SK-N-SH (cell line): ENCODE results near the gene CLRN2. TPM values are rescaled to one million over a fixed set of nuclear protein-coding genes. Genes with fewer than 3 reads are reported as not detected.

ENCODE experiments used
- CTCF ChIA-PET: fragments of 300-600, 350-600 bp; formaldehyde crosslinking; extraction: SDS; loops from one replicate; lab custom pipeline; 2021; lab: Yijun Ruan, JAX
- POLR2A ChIA-PET: fragments of 350-600 bp; sonication (Branson Sonifier 250); formaldehyde crosslinking; extraction: SDS; loops from one replicate; lab custom pipeline; 2020; ENCODE audit warnings: antibody characterized with exemption, inconsistent platforms; lab: Yijun Ruan, JAX
- DNase-seq: peaks from one replicate; pipeline ENCODE4 v3.0.0; 2012
- H2AFZ ChIP-seq: fragments of 200-600 bp; sonication (generic); 2 replicates; pipeline ENCODE4 v1.8.1; 2016; ENCODE audit warnings: antibody characterized with exemption, mild to moderate bottlenecking, low read depth
- H3F3A ChIP-seq: fragments of 200-600 bp; sonication (generic); replicated peaks from 2 replicates; pipeline ENCODE3; 2016; ENCODE audit warnings: antibody characterized with exemption, mild to moderate bottlenecking; ENCODE audit not compliant: insufficient read depth
- H3K27ac ChIP-seq, 2 experiments: fragments of 200-500 bp in 1 of 2; fragments of 200-600 bp in 1 of 2; sonication (Bioruptor generic) in 1 of 2; sonication (generic), shearing (Covaris generic) in 1 of 2; 2 replicates each; pipeline versions ENCODE4 v1.5.1 to v1.6.1; 2014 to 2016; ENCODE audit warnings: low read depth in 2 of 2, inconsistent platforms in 1 of 2, low read length in 1 of 2, mild to moderate bottlenecking in 1 of 2, mixed read lengths in 1 of 2
- H3K27me3 ChIP-seq: fragments of 200-600 bp; sonication (generic), shearing (Covaris generic); 2 replicates; pipeline ENCODE4 v1.6.1; 2016; ENCODE audit warnings: mixed run types; ENCODE audit not compliant: insufficient read depth
- H3K36me3 ChIP-seq, 2 experiments: fragments of 200-500 bp in 1 of 2; fragments of 200-600 bp in 1 of 2; sonication (Bioruptor generic) in 1 of 2; sonication (generic) in 1 of 2; replicated peaks in 1 of 2; 2 replicates each; pipeline versions ENCODE3 to v1.5.1; 2014 to 2016; ENCODE audit warnings: low read length in 1 of 2, mild to moderate bottlenecking in 1 of 2; ENCODE audit not compliant: insufficient read depth in 2 of 2, control insufficient read depth in 1 of 2
- H3K4me1 ChIP-seq, 2 experiments: fragments of 200-500 bp in 1 of 2; fragments of 200-600 bp in 1 of 2; sonication (Bioruptor generic) in 1 of 2; sonication (generic), shearing (Covaris generic) in 1 of 2; 2 replicates each; pipeline versions ENCODE4 v1.5.1 to v1.6.1; 2014 to 2016; ENCODE audit warnings: low read depth in 1 of 2, low read length in 1 of 2, mixed run types in 1 of 2; ENCODE audit not compliant: insufficient read depth in 2 of 2, control insufficient read depth in 1 of 2
- H3K4me2 ChIP-seq: fragments of 200-600 bp; sonication (generic), shearing (Covaris generic); 2 replicates; pipeline ENCODE4 v1.6.1; 2017; ENCODE audit warnings: mixed run types
- H3K4me3 ChIP-seq, 2 experiments: fragments of 200-500 bp in 1 of 2; fragments of 200-600 bp in 1 of 2; sonication (Bioruptor generic) in 1 of 2; sonication (generic), shearing (Covaris generic) in 1 of 2; 2 replicates each; pipeline versions ENCODE4 v1.5.1 to v1.8.1; 2014 to 2016; ENCODE audit warnings: low read depth in 2 of 2, inconsistent platforms in 1 of 2, low read length in 1 of 2, mild to moderate bottlenecking in 1 of 2, mixed read lengths in 1 of 2, moderate library complexity in 1 of 2
- H3K79me2 ChIP-seq: fragments of 200-600 bp; sonication (generic); 2 replicates; pipeline ENCODE4 v1.8.1; 2017; ENCODE audit warnings: mild to moderate bottlenecking; ENCODE audit not compliant: insufficient read depth
- H3K9ac ChIP-seq: fragments of 200-600 bp; sonication (generic); 2 replicates; pipeline ENCODE4 v1.6.1; 2017; ENCODE audit warnings: mixed run types
- H3K9me2 ChIP-seq: fragments of 200-600 bp; sonication (generic); 2 replicates; pipeline ENCODE4 v1.6.1; 2017; ENCODE audit warnings: mixed run types
- H3K9me3 ChIP-seq: fragments of 200-600 bp; sonication (generic); 2 replicates; pipeline ENCODE4 v1.6.1; 2017; ENCODE audit warnings: mixed run types, mild to moderate bottlenecking, moderate library complexity
- H4K20me1 ChIP-seq: fragments of 200-600 bp; sonication (generic); 2 replicates; pipeline ENCODE4 v1.6.1; 2017; ENCODE audit warnings: mild to moderate bottlenecking, mixed run types; ENCODE audit not compliant: insufficient read depth
- CTCF ChIP-seq: fragments of 200-600 bp; sonication (generic); IDR thresholded peaks from 2 replicates; pipeline ENCODE4 v1.6.1; 2017; ENCODE audit warnings: antibody characterized with exemption, mild to moderate bottlenecking, moderate library complexity
- FOSL2 ChIP-seq: IDR thresholded peaks from 2 replicates; pipeline ENCODE4 v1.4.0; 2012; ENCODE audit warnings: low read depth, mild to moderate bottlenecking, moderate library complexity, borderline replicate concordance
- IRF3 ChIP-seq: fragments of 150-350 bp; IDR thresholded peaks from 2 replicates; pipeline ENCODE4 v1.6.1; 2016; ENCODE audit warnings: mild to moderate bottlenecking, low read depth, low read length
- MEF2A ChIP-seq: IDR thresholded peaks from 2 replicates; pipeline ENCODE4 v1.4.0; 2012; ENCODE audit warnings: low read depth, borderline replicate concordance
- NFIC ChIP-seq: IDR thresholded peaks from 2 replicates; pipeline ENCODE4 v1.4.0; 2012; ENCODE audit warnings: borderline replicate concordance
- PBX3 ChIP-seq: IDR thresholded peaks from 2 replicates; pipeline ENCODE4; 2012
- RAD21 ChIP-seq: IDR thresholded peaks from 2 replicates; pipeline ENCODE4 v1.6.1; 2012; ENCODE audit warnings: mild to moderate bottlenecking, low read length
- TCF12 ChIP-seq: IDR thresholded peaks from 2 replicates; pipeline ENCODE4 v1.4.0; 2012
- USF2 ChIP-seq: fragments of 150-350 bp; IDR thresholded peaks from 2 replicates; pipeline ENCODE4 v1.6.1; 2017; ENCODE audit warnings: antibody characterized with exemption, low read length, low read depth, borderline replicate concordance
- YY1 ChIP-seq: IDR thresholded peaks from 2 replicates; pipeline ENCODE4 v1.4.0; 2012; ENCODE audit warnings: low read depth, mild to moderate bottlenecking
- WGBS: methylation state at CpG from one replicate; pipeline ENCODE4 v1.1.6; 2017; ENCODE audit warnings: low lambda C conversion rate; 5-methylcytosine and 5-hydroxymethylcytosine counted together
- polyA plus RNA-seq, 3 experiments: library from polyadenylated mRNA; depleted of rRNA; stranded (reverse); fragments of >200 nt; gene quantifications; 2 replicates each; pipeline ENCODE4 v1.2.3, GENCODE V29; 2012

Gene CLRN2
- polyA plus RNA-seq, 1 of the 3 experiments (the other 2 are of a cell fraction), result not detected

- H3K9me2 ChIP-seq, result no peaks in the 10 kb centered on the region
- WGBS, result 60% methylated on average over 3 of the region's 3 CpGs
- no peaks in the 10 kb centered on the region for H3K36me3 ChIP-seq
- H3K9me3 ChIP-seq, result no peaks in the 10 kb centered on the region
- no peak overlapping the region for H3K4me3 ChIP-seq
- H2AFZ ChIP-seq, result no peak overlapping the region
- POLR2A ChIA-PET, result no interaction called here
- no peaks in the 10 kb centered on the region for H3K79me2 ChIP-seq
- peak; percentile 36 for DNase-seq
- H3K27ac ChIP-seq, result no peak overlapping the region
- no peak overlapping the region for H3K9ac ChIP-seq
- H3K4me1 ChIP-seq, result peaks cover 0 to 3% of the 10 kb centered on the region in 2 experiments; a peak in 1 of 4 replicates
- no peak for TF ChIP-seq TCF12
- TF ChIP-seq IRF3, result no peak
- no peak for TF ChIP-seq YY1
- 0 out of 2 replicates have a peak, but pooled peaks have one; percentile 13 for TF ChIP-seq NFIC
- TF ChIP-seq FOSL2, result no peak
- TF ChIP-seq RAD21, result no peak
- TF ChIP-seq USF2, result no peak
- no peak for TF ChIP-seq CTCF
- TF ChIP-seq, all 33 proteins: peak for 1
- CTCF ChIA-PET, result interaction anchor here (0.9 to 1.6 kb wide), 3 partner anchors 9 to 260 kb away, joined by 4 read pairs; no protein-coding TSS in a partner anchor
- H4K20me1 ChIP-seq, result no peaks in the 10 kb centered on the region
- H3K27me3 ChIP-seq, result no peaks in the 10 kb centered on the region; the same call in 1 of the 2 replicates
- H3F3A ChIP-seq, result no peaks in the 10 kb centered on the region
- no peak overlapping the region for H3K4me2 ChIP-seq
These were observed 29.9 kb downstream of the CLRN2 start for GRCh38 chr4:17544831-17545234.

- no peaks in the 10 kb centered on the region for H3F3A ChIP-seq
- H3K4me1 ChIP-seq, result peaks cover 0 to 3% of the 10 kb centered on the region in 2 experiments; a peak in 1 of 4 replicates
- H3K27me3 ChIP-seq, result no peaks in the 10 kb centered on the region; the same call in 1 of the 2 replicates
- DNase-seq, result no peak
- H3K36me3 ChIP-seq, result no peaks in the 10 kb centered on the region
- no peak overlapping the region for H3K4me3 ChIP-seq
- H4K20me1 ChIP-seq, result no peaks in the 10 kb centered on the region
- no peak overlapping the region for H3K4me2 ChIP-seq
- no peak for TF ChIP-seq MEF2A
- TF ChIP-seq PBX3, result no peak
- TF ChIP-seq, all 33 proteins: peak for 0
- no peaks in the 10 kb centered on the region for H3K9me3 ChIP-seq
- H3K27ac ChIP-seq, result no peak overlapping the region
- no peak overlapping the region for H3K9ac ChIP-seq
- no peaks in the 10 kb centered on the region for H3K9me2 ChIP-seq
- WGBS, result 72% methylated on average over 11 of the region's 11 CpGs
- POLR2A ChIA-PET, result no interaction called here
- CTCF ChIA-PET, result interaction anchor here (0.9 to 1.6 kb wide), 5 partner anchors 9 to 1047 kb away, joined by 3 to 4 read pairs (median 4); no protein-coding TSS in a partner anchor
- H3K79me2 ChIP-seq, result no peaks in the 10 kb centered on the region
- no peak overlapping the region for H2AFZ ChIP-seq
These were observed 30.6 kb downstream of the CLRN2 start for GRCh38 chr4:17545374-17546140.
